ENCODE data around the gene ADAMTSL4. TPM values are rescaled to one million over a fixed set of nuclear protein-coding genes. Genes with fewer than 3 reads are reported as not detected.

Gene ADAMTSL4
- total RNA-seq, 1 experiment from 2014 or later, result 4.3 TPM

- no peak overlapping the region for H3K4me3 ChIP-seq (replicated peaks in 1 of 2; ENCODE audit: low read depth in 1 of 2, low read length in 2 of 2)
- no TSS peak for BruUV-seq (replicated peaks)
- ChIA-PET CTCF (no interaction called here), RAD21 (ENCODE audit: low non-redundant PET in 1 of 2, low total read pairs in 2 of 2, uncharacterized antibody in 2 of 2, unreplicated experiment in 2 of 2) (no interaction called here), POLR2A (no interaction called here)
- no peak overlapping the region for H3K4me2 ChIP-seq (ENCODE audit: low read length)
- H3K9ac ChIP-seq (ENCODE audit: low read length), result no peak overlapping the region
- no peaks in the 10 kb centered on the region for H3K79me2 ChIP-seq (ENCODE audit: insufficient read depth, low read length)
- DNase-seq (ENCODE audit: low read depth, low spot score) (no peak), ATAC-seq (no peak)
- H2AFZ ChIP-seq (ENCODE audit: low read depth, low read length, poor library complexity, severe bottlenecking), result no peak overlapping the region
- TF ChIP-seq ZNF274 (IDR thresholded peaks at IDR 0.05; ENCODE audit: low read depth, low read length) (no peak), EZH2 (IDR thresholded peaks at IDR 0.05) (no peak), POLR2AphosphoS5 (IDR thresholded peaks at IDR 0.05; ENCODE audit: low read depth, low read length) (no peak), SP1 (IDR thresholded peaks at IDR 0.05; ENCODE audit: low read depth) (no peak)
- no peaks in the 10 kb centered on the region for H3K27me3 ChIP-seq (ENCODE audit: insufficient read depth, low read length)
- H3K4me1 ChIP-seq (ENCODE audit: control insufficient read depth in 1 of 2, insufficient read depth in 2 of 2, low read length in 2 of 2), result peaks cover 17 to 31% of the 10 kb centered on the region in 2 experiments
- H3K9me2 ChIP-seq (ENCODE audit: insufficient read depth), result no peaks in the 10 kb centered on the region
- H3K27ac ChIP-seq (ENCODE audit: low read depth, low read length), result no peak overlapping the region
- intact Hi-C loops (cut with micrococcal nuclease), result no loop called here
- no peaks in the 10 kb centered on the region for H3K9me3 ChIP-seq (ENCODE audit: control insufficient read depth in 1 of 2, insufficient read depth in 1 of 2, low read depth in 1 of 2, low read length in 2 of 2)
- H3K36me3 ChIP-seq (ENCODE audit: control insufficient read depth in 1 of 2, insufficient read depth in 2 of 2, low read length in 2 of 2), result peaks cover 0 to 5% of the 10 kb centered on the region in 2 experiments; a peak in 1 of 4 replicates
- H4K20me1 ChIP-seq (ENCODE audit: insufficient read depth), result no peaks in the 10 kb centered on the region
Observed at GRCh38 chr1:150511551-150511950, 37.7 kb upstream of the ADAMTSL4 start.

GRCh38 chr1:150511985-150512660 is 37.1 kb upstream of the ADAMTSL4 start:
- H3K9me3 ChIP-seq (ENCODE audit: control insufficient read depth in 1 of 2, insufficient read depth in 1 of 2, low read depth in 1 of 2, low read length in 2 of 2), result no peaks in the 10 kb centered on the region
- H3K27ac ChIP-seq (ENCODE audit: low read depth, low read length), result no peak overlapping the region
- ATAC-seq (no peak), DNase-seq (ENCODE audit: low read depth, low spot score) (no peak)
- no peaks in the 10 kb centered on the region for H3K27me3 ChIP-seq (ENCODE audit: insufficient read depth, low read length)
- POLR2A ChIA-PET, result interaction anchor here (0.6 kb wide), 1 partner anchor 188 kb away, joined by 3 read pairs; no protein-coding TSS in a partner anchor
- intact Hi-C loops (cut with micrococcal nuclease), result no loop called here
- no peak overlapping the region for H3K4me2 ChIP-seq (ENCODE audit: low read length)
- H4K20me1 ChIP-seq (ENCODE audit: insufficient read depth), result no peaks in the 10 kb centered on the region
- H3K9me2 ChIP-seq (ENCODE audit: insufficient read depth), result no peaks in the 10 kb centered on the region
- no peak overlapping the region for H2AFZ ChIP-seq (ENCODE audit: low read depth, low read length, poor library complexity, severe bottlenecking)
- H3K79me2 ChIP-seq (ENCODE audit: insufficient read depth, low read length), result no peaks in the 10 kb centered on the region
- H3K4me3 ChIP-seq (replicated peaks in 1 of 2; ENCODE audit: low read depth in 1 of 2, low read length in 2 of 2), result no peak overlapping the region
- no TSS peak for BruUV-seq (replicated peaks)
- peaks cover 19 to 35% of the 10 kb centered on the region in 2 experiments for H3K4me1 ChIP-seq (ENCODE audit: control insufficient read depth in 1 of 2, insufficient read depth in 2 of 2, low read length in 2 of 2)
- no peaks in the 10 kb centered on the region for H3K36me3 ChIP-seq (ENCODE audit: control insufficient read depth in 1 of 2, insufficient read depth in 2 of 2, low read length in 2 of 2)
- no peak overlapping the region for H3K9ac ChIP-seq (ENCODE audit: low read length)
- RAD21 ChIA-PET (ENCODE audit: low non-redundant PET in 1 of 2, low total read pairs in 2 of 2, uncharacterized antibody in 2 of 2, unreplicated experiment in 2 of 2), result no interaction called here
- CTCF ChIA-PET, result no interaction called here
- TF ChIP-seq SP1 (IDR thresholded peaks at IDR 0.05; ENCODE audit: low read depth) (no peak), CTCF (IDR thresholded peaks at IDR 0.05 in 2 of 3, conservative IDR thresholded peaks at IDR 0.05 in 1 of 3; ENCODE audit: borderline replicate concordance in 1 of 3, insufficient read depth in 1 of 3, low read depth in 2 of 3, low read length in 2 of 3) (no peak), REST (IDR thresholded peaks at IDR 0.05; ENCODE audit: low read depth) (no peak), CEBPB (IDR thresholded peaks at IDR 0.05; ENCODE audit: low read depth) (no peak), ATF3 (IDR thresholded peaks at IDR 0.05) (no peak), EZH2 (IDR thresholded peaks at IDR 0.05) (no peak), SRF (IDR thresholded peaks at IDR 0.05; ENCODE audit: low read depth) (no peak), JUND (IDR thresholded peaks at IDR 0.05) (no peak), ZBTB33 (IDR thresholded peaks at IDR 0.05; ENCODE audit: extremely low read depth, insufficient replicate concordance, low read length) (no peak), POLR2AphosphoS5 (IDR thresholded peaks at IDR 0.05; ENCODE audit: low read depth, low read length) (no peak)
